GM12878 (cell line): ENCODE measurements around the gene HDAC5.

Source experiments
- ATF3 ChIP-seq: IDR thresholded peaks from 2 replicates; pipeline ENCODE4 v1.6.1; 2011; ENCODE audit warnings: low read depth, mild to moderate bottlenecking, low read length, moderate library complexity, borderline replicate concordance; ENCODE audit errors: extremely low read depth
- CBFB ChIP-seq: IDR thresholded peaks from 2 replicates; pipeline ENCODE4 v1.6.1; 2016; ENCODE audit warnings: antibody characterized with exemption, low read depth
- CBX5 ChIP-seq: sonication (generic); IDR thresholded peaks from 2 replicates; pipeline ENCODE4 v1.6.1; 2016; ENCODE audit warnings: low read depth, moderate library complexity, mild to moderate bottlenecking, inconsistent platforms
- CTCF ChIP-seq, 3 experiments: IDR thresholded peaks in 2 of 3; conservative IDR thresholded peaks in 1 of 3; 2 replicates each; pipeline ENCODE4 v1.5.1; 2011; ENCODE audit warnings: low read depth in 3 of 3, low read length in 3 of 3, mild to moderate bottlenecking in 3 of 3, control low read depth in 2 of 3, moderate library complexity in 2 of 3, inconsistent platforms in 1 of 3, mixed read lengths in 1 of 3; ENCODE audit not compliant: control insufficient read depth in 2 of 3, insufficient read depth in 1 of 3; ENCODE audit errors: extremely low read depth in 1 of 3
- FOXK2 ChIP-seq: fragments of 450-650 bp; IDR thresholded peaks from 2 replicates; pipeline ENCODE4 v1.6.1; 2017; ENCODE audit warnings: mild to moderate bottlenecking, moderate library complexity
- NFYB ChIP-seq: IDR thresholded peaks from 2 replicates; pipeline ENCODE4 v1.6.1; 2011; ENCODE audit warnings: low read depth, mild to moderate bottlenecking, low read length, improper control_type of control experiment, moderate library complexity; ENCODE audit not compliant: insufficient read depth
- POLR2A ChIP-seq: IDR thresholded peaks from 2 replicates; pipeline ENCODE4 v1.6.1; 2011; ENCODE audit warnings: low read depth, mild to moderate bottlenecking, low read length
- RAD21 ChIP-seq: IDR thresholded peaks from 2 replicates; pipeline ENCODE4 v1.6.1; 2011; ENCODE audit warnings: mild to moderate bottlenecking, low read depth, low read length, moderate library complexity; ENCODE audit not compliant: insufficient read depth
- SRF ChIP-seq, 2 experiments: IDR thresholded peaks; 2 replicates each; pipeline ENCODE4 v1.6.1; 2011; ENCODE audit warnings: low read depth in 2 of 2, low read length in 2 of 2, mild to moderate bottlenecking in 1 of 2, moderate library complexity in 1 of 2
- TCF3 ChIP-seq: IDR thresholded peaks from 2 replicates; pipeline ENCODE4 v1.6.1; 2012; ENCODE audit warnings: low read depth, mild to moderate bottlenecking, low read length, borderline replicate concordance; ENCODE audit not compliant: insufficient read depth
- TCF7 ChIP-seq: IDR thresholded peaks from 2 replicates; pipeline ENCODE4 v1.6.1; 2014; ENCODE audit warnings: antibody characterized with exemption, borderline replicate concordance
- TF ChIP-seq, protein P1 (sequence below): fragments of 450-650 bp; formaldehyde crosslinking; IDR thresholded peaks from 2 replicates; pipeline ENCODE4 v1.4.0; 2020; ENCODE audit warnings: mild to moderate bottlenecking, moderate library complexity
- TF ChIP-seq, protein P2 (sequence below): fragments of 450-650 bp; IDR thresholded peaks from 2 replicates; pipeline ENCODE4 v1.6.1; 2017; ENCODE audit warnings: antibody characterized with exemption, mild to moderate bottlenecking, moderate library complexity
- TF ChIP-seq, protein P3 (sequence below): fragments of 450-650 bp; IDR thresholded peaks from 2 replicates; pipeline ENCODE4 v1.6.1; 2016; ENCODE audit warnings: mild to moderate bottlenecking

DNA sequence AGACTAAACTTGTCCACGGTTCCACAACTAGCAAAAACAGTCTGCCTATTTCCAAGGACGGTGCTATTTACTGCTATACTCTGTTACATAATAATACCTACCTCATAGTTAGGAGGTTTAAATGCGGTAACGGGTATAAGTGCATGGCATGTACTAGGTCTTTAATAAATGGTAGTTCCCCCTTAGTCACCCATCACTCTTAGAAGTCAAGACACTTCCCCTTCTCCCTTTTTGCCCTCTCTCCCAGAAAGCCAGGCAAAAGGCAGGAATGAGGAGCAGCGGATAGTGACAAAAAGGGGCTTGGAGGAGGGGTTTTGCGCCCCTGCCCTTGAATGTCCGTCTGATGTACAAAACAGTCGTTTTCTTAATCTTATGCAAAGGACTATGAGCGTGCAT lies 55.9 kb downstream of the HDAC5 start:
- no peak for TF ChIP-seq CTCF (IDR thresholded peaks at IDR 0.05 in 2 of 3, conservative IDR thresholded peaks at IDR 0.05 in 1 of 3; ENCODE audit: control insufficient read depth in 2 of 3, extremely low read depth in 1 of 3, insufficient read depth in 1 of 3, low read depth in 3 of 3, low read length in 3 of 3)
- TF ChIP-seq POLR2A: no peak
- no peak for TF ChIP-seq CBX5
- TF ChIP-seq TCF7: no peak
- TF ChIP-seq, protein P1, sequence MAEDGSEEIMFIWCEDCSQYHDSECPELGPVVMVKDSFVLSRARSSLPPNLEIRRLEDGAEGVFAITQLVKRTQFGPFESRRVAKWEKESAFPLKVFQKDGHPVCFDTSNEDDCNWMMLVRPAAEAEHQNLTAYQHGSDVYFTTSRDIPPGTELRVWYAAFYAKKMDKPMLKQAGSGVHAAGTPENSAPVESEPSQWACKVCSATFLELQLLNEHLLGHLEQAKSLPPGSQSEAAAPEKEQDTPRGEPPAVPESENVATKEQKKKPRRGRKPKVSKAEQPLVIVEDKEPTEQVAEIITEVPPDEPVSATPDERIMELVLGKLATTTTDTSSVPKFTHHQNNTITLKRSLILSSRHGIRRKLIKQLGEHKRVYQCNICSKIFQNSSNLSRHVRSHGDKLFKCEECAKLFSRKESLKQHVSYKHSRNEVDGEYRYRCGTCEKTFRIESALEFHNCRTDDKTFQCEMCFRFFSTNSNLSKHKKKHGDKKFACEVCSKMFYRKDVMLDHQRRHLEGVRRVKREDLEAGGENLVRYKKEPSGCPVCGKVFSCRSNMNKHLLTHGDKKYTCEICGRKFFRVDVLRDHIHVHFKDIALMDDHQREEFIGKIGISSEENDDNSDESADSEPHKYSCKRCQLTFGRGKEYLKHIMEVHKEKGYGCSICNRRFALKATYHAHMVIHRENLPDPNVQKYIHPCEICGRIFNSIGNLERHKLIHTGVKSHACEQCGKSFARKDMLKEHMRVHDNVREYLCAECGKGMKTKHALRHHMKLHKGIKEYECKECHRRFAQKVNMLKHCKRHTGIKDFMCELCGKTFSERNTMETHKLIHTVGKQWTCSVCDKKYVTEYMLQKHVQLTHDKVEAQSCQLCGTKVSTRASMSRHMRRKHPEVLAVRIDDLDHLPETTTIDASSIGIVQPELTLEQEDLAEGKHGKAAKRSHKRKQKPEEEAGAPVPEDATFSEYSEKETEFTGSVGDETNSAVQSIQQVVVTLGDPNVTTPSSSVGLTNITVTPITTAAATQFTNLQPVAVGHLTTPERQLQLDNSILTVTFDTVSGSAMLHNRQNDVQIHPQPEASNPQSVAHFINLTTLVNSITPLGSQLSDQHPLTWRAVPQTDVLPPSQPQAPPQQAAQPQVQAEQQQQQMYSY (CRISPR knock-in tag): no peak
- TF ChIP-seq NFYB: no peak
- no peak for TF ChIP-seq CBFB
- TF ChIP-seq TCF3: no peak
- no peak for TF ChIP-seq SRF (IDR thresholded peaks at IDR 0.05; ENCODE audit: low read depth in 2 of 2, low read length in 2 of 2)
- TF ChIP-seq, protein P2, sequence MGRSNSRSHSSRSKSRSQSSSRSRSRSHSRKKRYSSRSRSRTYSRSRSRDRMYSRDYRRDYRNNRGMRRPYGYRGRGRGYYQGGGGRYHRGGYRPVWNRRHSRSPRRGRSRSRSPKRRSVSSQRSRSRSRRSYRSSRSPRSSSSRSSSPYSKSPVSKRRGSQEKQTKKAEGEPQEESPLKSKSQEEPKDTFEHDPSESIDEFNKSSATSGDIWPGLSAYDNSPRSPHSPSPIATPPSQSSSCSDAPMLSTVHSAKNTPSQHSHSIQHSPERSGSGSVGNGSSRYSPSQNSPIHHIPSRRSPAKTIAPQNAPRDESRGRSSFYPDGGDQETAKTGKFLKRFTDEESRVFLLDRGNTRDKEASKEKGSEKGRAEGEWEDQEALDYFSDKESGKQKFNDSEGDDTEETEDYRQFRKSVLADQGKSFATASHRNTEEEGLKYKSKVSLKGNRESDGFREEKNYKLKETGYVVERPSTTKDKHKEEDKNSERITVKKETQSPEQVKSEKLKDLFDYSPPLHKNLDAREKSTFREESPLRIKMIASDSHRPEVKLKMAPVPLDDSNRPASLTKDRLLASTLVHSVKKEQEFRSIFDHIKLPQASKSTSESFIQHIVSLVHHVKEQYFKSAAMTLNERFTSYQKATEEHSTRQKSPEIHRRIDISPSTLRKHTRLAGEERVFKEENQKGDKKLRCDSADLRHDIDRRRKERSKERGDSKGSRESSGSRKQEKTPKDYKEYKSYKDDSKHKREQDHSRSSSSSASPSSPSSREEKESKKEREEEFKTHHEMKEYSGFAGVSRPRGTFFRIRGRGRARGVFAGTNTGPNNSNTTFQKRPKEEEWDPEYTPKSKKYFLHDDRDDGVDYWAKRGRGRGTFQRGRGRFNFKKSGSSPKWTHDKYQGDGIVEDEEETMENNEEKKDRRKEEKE: no peak
- no peak for TF ChIP-seq RAD21
- no peak for TF ChIP-seq ATF3
- TF ChIP-seq, protein P3, sequence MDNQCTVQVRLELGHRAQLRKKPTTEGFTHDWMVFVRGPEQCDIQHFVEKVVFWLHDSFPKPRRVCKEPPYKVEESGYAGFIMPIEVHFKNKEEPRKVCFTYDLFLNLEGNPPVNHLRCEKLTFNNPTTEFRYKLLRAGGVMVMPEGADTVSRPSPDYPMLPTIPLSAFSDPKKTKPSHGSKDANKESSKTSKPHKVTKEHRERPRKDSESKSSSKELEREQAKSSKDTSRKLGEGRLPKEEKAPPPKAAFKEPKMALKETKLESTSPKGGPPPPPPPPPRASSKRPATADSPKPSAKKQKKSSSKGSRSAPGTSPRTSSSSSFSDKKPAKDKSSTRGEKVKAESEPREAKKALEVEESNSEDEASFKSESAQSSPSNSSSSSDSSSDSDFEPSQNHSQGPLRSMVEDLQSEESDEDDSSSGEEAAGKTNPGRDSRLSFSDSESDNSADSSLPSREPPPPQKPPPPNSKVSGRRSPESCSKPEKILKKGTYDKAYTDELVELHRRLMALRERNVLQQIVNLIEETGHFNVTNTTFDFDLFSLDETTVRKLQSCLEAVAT: no peak
- TF ChIP-seq FOXK2: no peak
